ENCODE measurements around the gene LIN28A. TPM values are rescaled to one million over a fixed set of nuclear protein-coding genes. Genes with fewer than 3 reads are reported as not detected.
"Not testable (repeated sequence)": the region's sequence is repeated elsewhere in the genome, so short reads cannot be mapped to it uniquely, and the experiment has no call there.

Gene LIN28A, protein sequence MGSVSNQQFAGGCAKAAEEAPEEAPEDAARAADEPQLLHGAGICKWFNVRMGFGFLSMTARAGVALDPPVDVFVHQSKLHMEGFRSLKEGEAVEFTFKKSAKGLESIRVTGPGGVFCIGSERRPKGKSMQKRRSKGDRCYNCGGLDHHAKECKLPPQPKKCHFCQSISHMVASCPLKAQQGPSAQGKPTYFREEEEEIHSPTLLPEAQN
- polyA plus RNA-seq (ENCODE audit: insufficient read length), result not detected

DNA sequence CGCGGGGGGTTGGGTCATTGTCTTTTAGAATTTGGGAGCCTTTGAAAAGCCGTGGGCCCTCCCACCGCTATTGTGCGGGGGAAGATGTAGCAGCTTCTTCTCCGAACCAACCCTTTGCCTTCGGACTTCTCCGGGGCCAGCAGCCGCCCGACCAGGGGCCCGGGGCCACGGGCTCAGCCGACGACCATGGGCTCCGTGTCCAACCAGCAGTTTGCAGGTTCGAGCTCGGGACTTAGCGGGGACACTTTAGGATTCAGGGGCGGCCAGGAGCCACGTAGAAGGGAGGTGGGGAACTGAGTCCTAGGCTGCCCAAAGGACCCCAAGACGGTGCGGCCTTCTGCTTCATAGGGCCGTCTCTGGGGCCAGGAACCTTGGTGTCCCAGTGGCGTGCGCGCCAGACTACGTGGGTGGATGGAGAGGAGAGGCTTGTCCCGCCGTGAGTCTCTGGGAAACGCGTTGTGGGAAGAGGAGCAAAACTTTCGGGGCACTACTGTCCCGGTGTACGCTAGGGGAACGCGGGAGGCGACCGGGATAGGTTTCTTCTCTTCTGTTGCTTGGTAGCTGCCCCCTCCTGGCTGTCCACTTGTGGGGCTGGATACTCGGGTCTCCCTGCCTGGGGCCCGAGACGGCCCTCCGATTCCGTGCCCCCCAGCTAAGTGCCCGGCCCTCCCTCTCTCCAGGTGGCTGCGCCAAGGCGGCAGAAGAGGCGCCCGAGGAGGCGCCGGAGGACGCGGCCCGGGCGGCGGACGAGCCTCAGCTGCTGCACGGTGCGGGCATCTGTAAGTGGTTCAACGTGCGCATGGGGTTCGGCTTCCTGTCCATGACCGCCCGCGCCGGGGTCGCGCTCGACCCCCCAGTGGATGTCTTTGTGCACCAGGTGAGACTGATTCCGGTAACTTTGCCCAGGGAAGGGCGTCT, at the start of gene LIN28A:
Gene LIN28A, plus strand, starts transcription at position 112 of the 918 bp plus-strand sequence. Its CDS starts 75 bp downstream, at position 187.
- DNase-seq, result no peak

DNA sequence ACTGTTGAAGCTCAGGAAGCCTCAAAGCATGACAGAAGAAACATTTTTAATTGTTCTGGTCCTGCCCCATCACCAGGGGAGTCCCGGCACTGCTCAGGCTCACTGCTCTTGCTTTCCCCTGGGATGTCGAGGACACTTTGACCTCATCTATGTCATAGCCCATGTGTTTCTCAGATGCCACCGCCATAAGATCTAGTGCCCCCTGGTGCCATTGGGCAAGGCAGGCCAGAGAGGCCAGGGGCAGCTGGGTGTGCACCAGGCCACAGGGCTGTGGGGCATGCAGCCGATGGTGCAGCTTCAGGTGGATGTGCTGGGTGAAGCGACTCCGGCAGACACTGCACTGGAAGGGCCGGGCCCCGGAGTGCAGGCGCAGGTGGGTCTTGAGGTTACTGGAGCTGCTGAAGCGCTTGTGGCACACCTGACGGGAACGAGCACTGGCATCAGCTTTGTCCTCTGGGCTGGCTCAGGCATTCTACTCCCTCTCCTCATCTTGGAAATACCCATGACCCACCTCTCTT, 49.0 kb upstream of the LIN28A start:
- no peak for DNase-seq

DNA sequence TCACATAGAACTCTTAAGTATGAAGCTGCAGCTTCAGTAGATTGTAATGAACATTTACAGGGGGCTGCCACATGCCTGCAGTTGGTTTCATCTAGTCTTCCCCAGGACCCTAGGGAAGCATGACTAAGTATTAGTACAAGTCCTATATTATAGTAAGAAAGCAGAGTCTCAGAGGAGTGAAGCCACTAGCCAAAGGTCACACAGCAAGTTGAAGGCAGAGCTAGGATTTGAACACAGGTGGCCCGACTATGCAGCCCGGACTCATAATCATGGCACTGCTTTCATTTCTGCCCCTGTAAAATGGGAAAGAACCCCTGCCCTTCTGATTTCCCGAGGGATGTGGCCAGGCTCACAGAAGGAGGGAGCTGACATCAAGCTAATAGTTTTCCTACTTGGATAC, 48.3 kb upstream of the LIN28A start:
- no peak for DNase-seq

DNA sequence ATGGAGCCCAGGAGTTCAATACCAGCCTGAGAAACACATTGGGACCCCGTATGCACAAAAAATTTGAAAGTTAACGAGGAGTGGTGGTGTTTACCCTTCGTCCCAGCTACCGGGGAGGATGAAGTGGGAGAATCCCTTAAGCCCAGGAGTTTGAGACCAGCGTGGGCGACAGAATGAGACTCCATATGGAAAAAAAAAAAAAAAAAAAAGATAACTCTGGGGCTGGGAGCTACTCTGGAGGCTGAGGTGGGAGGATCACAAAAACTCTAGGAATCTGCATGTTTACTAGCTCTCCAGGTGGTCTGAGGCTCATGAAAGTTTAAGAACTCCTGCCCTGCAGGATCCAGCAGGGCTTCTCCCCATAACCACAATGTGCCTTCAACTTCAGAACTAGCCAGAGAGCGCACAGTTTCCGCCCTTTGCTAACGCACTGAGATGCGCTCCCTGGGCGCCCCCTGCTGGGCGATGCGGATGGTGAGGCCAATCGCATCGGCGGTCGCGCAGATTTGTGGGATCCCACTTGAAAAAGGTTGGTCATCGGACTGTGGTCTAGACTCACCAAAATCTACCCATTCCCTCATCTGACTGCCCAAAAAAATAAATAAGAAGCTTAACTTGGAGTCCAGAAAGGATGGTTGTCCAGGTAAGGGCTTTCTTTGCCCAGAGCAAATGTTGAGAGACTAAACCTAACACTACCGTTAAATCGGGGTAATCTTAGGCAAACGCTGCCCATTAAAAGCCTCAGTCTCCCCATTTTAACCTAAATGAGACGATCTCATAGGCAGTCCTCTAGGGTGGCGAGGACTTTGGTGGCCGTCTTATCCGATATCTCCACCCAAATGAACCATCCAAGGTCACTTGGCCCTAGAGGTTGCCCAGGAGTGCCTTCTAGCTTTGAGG, 46.8 kb upstream of the LIN28A start:
- peak; percentile 69 for DNase-seq

GRCh38 chr1:26364956-26365355, 45.7 kb upstream of the LIN28A start:
- DNase-seq, result no peak

GRCh38 chr1:26367441-26367840, 43.2 kb upstream of the LIN28A start:
- DNase-seq, result no peak

- no peak for DNase-seq
Observed at GRCh38 chr1:26368006-26368405, 42.6 kb upstream of the LIN28A start.

DNA sequence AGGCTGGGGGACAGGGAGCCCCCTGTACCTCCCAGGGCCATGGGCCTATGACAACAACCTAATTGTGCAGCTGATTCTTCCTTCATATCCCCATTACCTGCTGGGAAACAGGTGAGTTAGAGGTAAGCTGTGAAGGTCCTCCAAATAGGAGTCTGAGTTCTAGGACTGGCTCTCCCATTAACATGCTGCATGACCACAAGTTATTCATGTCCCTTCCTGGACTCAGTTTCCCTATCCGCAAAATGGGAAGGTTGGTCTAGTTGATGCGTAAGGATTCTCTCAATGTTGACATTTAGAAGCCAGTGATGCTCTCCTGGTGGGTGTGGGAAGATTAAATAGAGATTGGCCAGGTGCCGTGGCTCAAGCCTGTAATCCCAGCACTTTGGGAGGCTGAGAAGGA, 42.1 kb upstream of the LIN28A start:
- DNase-seq, result no peak

DNA sequence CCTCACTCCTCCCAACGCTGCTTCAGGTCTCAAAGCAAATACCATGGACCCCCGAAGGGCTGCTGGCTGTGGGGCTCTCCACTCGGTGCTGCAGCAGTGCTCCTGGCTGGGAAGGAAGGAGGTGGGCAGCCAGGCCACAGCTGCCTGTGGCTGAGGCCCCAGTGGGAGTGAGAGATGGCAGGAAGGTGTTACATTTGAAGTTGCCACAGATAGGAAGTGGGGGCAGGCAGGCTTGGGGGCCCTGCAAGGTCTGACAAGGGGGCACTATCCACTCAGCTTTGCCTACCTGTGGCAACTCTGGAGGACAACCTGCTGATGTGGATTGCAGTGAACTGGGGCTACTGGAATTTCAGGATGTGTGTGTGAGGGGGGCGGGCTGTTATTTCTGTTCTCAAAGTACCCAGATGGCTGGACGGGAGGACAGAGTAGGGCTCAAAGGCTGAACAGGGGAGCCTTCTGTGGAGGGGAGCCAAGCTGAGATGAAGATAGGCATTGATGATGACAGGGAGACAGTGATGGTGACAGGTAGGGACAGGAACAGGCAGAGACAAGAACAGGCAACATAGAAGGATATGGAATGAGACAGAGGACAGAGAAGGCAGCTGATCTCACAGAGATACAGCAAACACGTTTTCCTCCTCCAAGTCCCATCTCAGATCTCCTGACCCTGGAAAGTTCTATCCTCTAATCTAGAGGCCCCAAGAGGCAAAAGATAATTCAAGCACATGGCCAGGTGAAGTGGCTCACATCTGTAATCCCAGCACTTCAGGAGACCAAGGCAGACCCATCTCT, 39.8 kb upstream of the LIN28A start:
- no peak for DNase-seq

DNA sequence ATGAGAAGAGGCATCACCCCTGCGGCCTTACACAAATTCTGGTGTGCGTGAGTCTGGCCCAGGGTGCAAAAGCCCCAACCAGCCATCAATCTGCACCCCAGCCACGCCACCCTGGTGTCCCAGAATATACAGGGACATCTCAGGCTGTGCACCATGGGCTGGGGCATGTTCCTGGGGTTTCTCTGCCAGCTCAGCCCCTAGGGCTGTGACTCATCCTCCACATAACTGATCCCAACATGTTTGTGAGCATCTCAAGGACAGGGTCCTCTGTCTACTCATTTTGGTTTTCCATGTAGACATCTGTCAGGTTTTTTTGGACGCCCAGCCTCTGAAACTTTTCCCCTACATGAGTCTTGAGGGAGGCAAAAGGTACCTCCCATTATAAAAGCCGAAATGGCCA, 38.6 kb upstream of the LIN28A start:
- no peak for DNase-seq

DNA sequence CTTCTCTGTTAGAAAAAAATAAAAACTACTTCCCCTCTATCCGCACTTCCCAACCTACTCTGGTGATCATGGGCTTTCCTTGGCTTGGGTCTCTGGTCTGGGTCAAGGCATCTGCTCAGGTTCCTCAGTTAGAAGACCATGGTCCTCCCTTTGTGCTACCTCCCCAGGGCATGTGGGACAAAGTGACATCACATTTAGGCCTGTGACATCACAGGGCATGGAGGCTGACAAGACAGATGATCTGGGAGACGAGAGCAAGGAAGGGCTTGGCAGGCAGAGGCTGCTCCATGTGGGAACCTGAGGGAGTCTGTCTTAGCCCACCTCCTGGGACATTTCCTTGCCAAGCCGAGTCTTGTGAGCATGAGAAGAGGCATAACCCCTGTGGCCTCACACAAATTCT, 38.0 kb upstream of the LIN28A start, which contains the start of gene ZNF683:
Gene ZNF683, minus strand, starts transcription at position 140 of the 400 bp plus-strand sequence. CDS start 4,179 bp downstream, outside the sequence.
- not testable (repeated sequence) for DNase-seq

DNA sequence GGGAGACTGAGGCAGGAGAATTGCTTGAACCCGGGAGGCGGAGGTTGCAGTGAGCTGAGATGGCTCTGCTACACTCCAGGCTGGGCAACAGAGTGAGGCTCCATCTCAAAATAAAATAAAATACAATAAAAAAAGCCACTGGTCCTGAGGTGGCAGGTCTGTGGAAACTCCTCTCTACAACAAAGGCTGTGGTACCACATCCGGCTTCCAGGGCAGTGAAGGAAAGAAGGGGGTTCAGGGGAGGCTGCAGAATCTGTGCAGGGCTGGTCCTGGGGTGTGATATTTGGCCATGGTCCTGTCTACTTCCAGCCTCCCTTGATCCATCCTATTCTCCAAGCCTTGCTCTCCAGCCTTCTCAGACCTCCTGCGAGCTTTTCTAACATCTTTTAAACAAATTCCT, 37.3 kb upstream of the LIN28A start:
- no peak for DNase-seq

DNA sequence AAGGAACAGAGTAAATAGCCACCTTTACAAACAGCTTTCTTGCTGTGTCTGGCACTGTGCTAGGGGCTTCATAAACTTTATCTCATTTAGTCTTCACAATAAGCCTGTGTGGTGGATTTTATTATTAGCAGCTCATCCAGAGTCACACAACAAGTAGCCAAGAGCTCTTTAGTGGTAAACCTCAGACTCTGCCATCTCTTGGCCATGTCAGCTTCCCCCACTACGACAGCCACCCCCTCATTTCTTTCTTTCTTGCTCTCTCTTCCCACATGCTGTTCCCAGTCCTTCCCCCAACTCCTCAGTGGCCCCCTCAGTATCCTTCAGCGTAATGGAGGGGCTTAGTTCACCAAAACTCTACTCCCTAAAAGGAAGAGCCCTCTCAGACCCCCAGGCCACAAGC, 36.8 kb upstream of the LIN28A start:
- no peak for DNase-seq

DNA sequence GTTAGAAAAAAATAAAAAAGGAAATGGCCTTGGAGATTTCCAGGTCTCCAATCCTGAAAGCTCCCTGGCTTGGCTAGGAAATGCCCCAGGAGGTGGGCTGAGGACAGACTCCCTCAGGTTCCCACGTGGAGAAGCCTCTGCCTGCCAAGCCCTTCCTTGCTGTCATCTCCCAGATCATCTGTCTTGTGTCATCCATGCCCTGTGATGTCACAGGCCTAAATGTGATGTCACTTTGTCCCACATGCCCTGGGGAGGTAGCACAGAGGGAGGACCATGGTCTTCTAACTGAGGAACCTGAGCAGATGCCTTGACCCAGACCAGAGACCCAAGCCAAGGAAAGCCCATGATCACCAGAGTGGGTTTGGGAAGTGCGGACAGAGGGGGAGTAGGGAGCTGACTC, 36.3 kb upstream of the LIN28A start:
- not testable (repeated sequence) for DNase-seq

GRCh38 chr1:26375081-26375480, 35.5 kb upstream of the LIN28A start:
- no peak for DNase-seq

GRCh38 chr1:26376050-26376449, 34.6 kb upstream of the LIN28A start:
- no peak for DNase-seq

DNA sequence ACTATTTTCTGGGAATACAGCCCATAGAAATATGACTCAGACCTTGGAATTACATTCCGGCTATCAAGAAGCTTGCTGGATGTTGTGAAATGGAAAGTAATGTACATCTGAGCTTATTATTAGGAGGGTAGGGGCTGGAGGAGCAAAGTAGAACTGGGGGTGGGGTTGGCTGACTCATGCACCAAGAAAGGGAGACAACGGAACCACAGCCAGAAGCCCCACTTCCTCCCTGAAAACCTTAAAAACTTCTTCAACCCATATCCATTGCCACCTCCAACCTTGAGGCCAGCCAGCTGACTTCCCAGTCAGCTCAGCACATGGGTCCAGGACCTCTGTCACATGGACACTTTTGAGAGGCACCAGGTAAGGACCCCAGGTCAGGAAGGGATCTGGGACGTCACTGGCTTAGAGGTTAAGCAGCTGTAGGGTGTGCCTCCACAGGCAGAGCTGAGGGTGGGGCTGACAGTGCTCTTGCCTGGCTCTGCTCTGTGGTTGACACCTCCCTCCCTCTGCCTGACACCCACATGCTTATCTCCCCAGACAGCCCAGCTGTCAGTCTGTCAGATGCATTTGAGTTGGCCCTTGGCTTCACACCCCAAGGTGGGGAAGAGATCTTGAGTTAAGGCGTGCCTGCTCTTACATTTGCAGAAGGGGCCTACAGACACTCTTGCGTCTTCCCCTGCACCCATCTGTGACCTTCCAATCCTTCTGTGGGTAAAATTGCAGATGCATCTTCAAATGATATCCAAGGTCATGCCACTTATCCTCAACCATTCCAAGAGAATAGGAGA, 32.3 kb upstream of the LIN28A start:
- DNase-seq, result peak; percentile 23

GRCh38 chr1:26378879-26379251, 31.8 kb upstream of the LIN28A start:
- DNase-seq, result no peak

- DNase-seq, result no peak
Observed at GRCh38 chr1:26384076-26384475, 26.5 kb upstream of the LIN28A start.

DNA sequence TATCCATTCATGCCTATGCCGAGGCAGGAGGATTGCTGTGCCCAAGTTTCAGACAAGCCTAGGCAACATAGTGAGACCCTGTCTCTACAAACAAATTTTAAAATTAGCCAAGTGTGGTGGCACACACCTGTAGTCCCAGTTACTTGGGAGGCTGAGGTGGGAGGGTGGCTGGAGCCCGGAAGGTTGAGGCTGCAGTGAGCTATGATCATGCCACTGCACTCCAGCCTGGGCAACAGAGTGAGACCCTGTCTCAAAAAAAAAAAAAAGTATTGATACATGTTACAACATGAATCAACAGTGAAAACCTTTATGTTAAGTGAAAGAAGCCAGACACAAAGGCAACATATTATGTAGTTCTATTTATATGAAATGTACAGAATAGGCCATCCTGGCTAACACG, 25.6 kb upstream of the LIN28A start:
- DNase-seq, result not testable (repeated sequence)

GRCh38 chr1:26387447-26387846, 23.2 kb upstream of the LIN28A start:
- no peak for DNase-seq

All from hindlimb muscle (tissue), 1 donor.